Gastrocnemius medialis (tissue), 4 donors: ENCODE measurements around the gene CHST8.

ENCODE experiments used
- CTCF ChIP-seq, 5 experiments: fragments of 450-650 bp in 3 of 5; fragments of 200-600 bp in 2 of 5; sonication (generic) in 2 of 5; IDR thresholded peaks in 4 of 5; conservative IDR thresholded peaks in 1 of 5; 1 replicate in 4 of 5; 2 replicates in 1 of 5; pipeline ENCODE4 v1.5.1; 2016 to 2019; ENCODE audit warnings: antibody characterized with exemption in 5 of 5, mild to moderate bottlenecking in 3 of 5, moderate library complexity in 3 of 5
- POLR2A ChIP-seq, 2 donors: fragments of 450-650 bp; IDR thresholded peaks; one replicate each; pipeline ENCODE4 v1.6.1; 2017; ENCODE audit warnings: antibody characterized with exemption in 2 of 2, mild to moderate bottlenecking in 2 of 2, moderate library complexity in 2 of 2

DNA sequence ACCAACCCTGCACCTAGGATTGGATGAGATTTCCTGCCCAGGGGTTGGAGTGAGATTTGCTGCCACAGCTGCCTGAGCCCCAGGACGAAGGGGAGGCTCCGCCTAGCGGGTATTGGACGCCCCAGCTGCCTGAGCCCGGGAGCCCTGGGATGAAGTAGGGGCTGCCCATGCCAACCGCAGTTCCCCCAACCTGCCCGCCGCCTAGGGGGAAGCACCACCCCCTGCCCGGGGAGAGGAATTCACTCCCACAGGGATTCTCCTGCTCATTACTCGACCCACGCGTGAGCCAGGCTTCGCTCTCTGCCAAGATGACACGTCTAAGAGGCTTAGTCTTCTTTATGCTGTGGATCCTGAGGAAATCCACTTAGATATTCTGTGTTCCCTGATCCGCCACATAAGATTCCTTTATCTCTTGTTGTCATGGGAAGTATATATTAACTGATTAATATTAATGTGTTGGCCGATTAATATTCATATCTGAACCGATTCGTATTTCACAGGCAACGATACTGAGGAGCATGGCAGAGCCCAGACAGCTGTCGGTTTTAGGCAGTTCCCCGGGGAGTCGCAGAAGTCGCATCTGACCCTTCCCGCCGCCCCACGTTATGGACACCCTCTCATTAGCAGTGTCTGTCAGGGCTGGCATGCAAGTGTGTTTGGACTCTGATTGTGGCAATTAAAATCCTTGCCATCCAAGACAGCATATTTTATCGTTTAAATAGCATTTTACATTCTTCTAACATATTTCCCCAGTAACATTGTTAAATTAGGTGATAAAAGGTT, 130.5 kb downstream of the CHST8 start:
- TF ChIP-seq CTCF (IDR thresholded peaks at IDR 0.05 in 4 of 5, conservative IDR thresholded peaks at IDR 0.05 in 1 of 5) (no peak), POLR2A (IDR thresholded peaks at IDR 0.05) (no peak)
